AG04449 (cell line): ENCODE results near the gene IGDCC3.

ENCODE experiments used
- CTCF ChIA-PET: fragments of 350-600 bp; formaldehyde crosslinking; extraction: SDS; loops from one replicate; lab custom pipeline; 2021; ENCODE audit warnings: antibody characterized with exemption; lab: Yijun Ruan, JAX
- POLR2A ChIA-PET: fragments of 400-600, 350-600 bp; formaldehyde crosslinking; extraction: SDS; loops from one replicate; lab custom pipeline; 2020; ENCODE audit warnings: antibody characterized with exemption, inconsistent platforms; lab: Yijun Ruan, JAX
- DNase-seq: peaks from one replicate; pipeline ENCODE4 v3.0.0-alpha.2; 2010; ENCODE audit warnings: low read depth, low spot score
- H3K4me3 ChIP-seq: 2 replicates; pipeline ENCODE4 v1.5.1; 2011; ENCODE audit warnings: low read depth, mild to moderate bottlenecking, control low read depth, low read length
- TF ChIP-seq, protein P1 (sequence below): IDR thresholded peaks from one replicate; pipeline ENCODE4 v1.5.1; 2011; ENCODE audit warnings: mild to moderate bottlenecking, moderate library complexity, low read length, control low read depth, inconsistent platforms; ENCODE audit not compliant: insufficient read depth; ENCODE audit errors: missing control alignments

IGDCC3 gene

DNA sequence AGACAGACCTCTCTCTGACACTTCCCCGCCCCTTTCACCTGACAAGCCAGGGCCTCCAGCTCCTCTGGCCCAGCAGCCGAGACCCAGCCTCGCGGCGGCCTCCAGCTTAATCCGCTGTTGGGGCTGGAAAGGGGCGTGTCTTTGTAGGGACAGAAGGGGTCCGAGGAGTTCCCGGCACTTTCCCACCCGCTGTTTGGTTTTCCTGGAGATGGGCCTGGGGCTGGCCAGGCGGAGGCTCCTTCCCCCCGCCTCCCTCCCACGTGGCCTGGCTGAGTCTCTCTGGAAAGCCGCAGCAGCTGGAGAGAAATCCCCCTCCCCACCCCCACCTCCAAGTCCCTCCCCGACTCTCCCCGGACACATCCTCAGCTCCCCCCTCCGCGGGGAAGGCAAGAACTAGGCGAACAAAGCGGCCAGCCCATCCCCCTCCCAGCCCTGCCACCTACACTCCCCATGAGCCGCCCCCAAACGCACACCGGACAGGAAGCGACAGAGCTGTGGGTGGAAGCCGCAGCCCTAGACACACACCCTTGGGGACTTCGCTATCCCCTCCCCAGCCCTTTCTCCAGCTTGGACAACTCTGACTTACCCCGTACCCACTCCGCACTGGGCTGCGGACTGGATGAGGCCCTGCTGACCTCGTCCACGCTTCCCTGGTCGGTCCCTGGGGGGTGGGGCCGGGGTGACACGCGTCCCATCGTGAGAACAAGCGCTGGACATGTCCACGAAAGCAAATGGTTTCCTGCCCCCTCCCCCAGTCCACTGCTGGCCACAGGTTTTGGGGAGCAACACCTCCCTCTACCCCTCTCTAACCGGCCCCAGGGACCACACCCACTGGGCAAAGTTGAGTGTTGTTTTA lies 43.8 kb upstream of the IGDCC3 start:
- ChIA-PET POLR2A (interaction anchor here (0.6 to 1.7 kb wide), 8 partner anchors 15 to 189 kb away, joined by 3 to 6 read pairs (median 5); partner anchors contain the start of genes INTS14 and RNU5B-1), CTCF (interaction anchor here (1.3 to 3.1 kb wide), 7 partner anchors 10 to 105 kb away, joined by 3 to 38 read pairs (median 5); no protein-coding TSS in a partner anchor)
- H3K4me3 ChIP-seq: peak overlapping the region; percentile 60

DNA sequence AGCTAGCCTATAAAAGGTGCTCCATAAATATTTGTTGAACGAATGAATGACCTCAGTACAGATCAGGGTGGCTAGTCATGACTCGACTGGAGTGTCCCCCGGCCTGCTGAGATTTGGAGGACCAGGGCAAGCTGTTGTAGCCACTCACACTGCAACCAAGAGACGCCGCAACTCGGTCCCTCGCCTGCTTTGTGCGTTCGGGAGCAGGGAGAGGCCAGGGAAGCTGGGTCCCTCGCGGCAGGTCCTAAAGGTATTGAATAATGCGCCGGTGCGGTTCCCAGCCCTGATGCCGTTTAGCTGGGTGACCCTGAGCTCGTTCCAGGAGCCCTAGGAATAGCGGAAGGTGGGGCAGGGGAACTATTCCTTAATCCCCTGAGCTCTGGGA lies 43.2 kb upstream of the IGDCC3 start:
- POLR2A ChIA-PET: interaction anchor here (0.7 to 1.7 kb wide), 4 partner anchors 20 to 190 kb away, joined by 3 to 6 read pairs (median 6); partner anchors contain the start of genes INTS14 and RNU5B-1
- peak overlapping the region; percentile 60 for H3K4me3 ChIP-seq
- CTCF ChIA-PET: interaction anchor here (1.2 to 3.1 kb wide), 7 partner anchors 9 to 102 kb away, joined by 3 to 38 read pairs (median 5); no protein-coding TSS in a partner anchor

More for the DNA sequence above, 43.8 kb upstream of the IGDCC3 start:
- no peak for DNase-seq
- TF ChIP-seq, protein P1, sequence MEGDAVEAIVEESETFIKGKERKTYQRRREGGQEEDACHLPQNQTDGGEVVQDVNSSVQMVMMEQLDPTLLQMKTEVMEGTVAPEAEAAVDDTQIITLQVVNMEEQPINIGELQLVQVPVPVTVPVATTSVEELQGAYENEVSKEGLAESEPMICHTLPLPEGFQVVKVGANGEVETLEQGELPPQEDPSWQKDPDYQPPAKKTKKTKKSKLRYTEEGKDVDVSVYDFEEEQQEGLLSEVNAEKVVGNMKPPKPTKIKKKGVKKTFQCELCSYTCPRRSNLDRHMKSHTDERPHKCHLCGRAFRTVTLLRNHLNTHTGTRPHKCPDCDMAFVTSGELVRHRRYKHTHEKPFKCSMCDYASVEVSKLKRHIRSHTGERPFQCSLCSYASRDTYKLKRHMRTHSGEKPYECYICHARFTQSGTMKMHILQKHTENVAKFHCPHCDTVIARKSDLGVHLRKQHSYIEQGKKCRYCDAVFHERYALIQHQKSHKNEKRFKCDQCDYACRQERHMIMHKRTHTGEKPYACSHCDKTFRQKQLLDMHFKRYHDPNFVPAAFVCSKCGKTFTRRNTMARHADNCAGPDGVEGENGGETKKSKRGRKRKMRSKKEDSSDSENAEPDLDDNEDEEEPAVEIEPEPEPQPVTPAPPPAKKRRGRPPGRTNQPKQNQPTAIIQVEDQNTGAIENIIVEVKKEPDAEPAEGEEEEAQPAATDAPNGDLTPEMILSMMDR: no peak

DNA sequence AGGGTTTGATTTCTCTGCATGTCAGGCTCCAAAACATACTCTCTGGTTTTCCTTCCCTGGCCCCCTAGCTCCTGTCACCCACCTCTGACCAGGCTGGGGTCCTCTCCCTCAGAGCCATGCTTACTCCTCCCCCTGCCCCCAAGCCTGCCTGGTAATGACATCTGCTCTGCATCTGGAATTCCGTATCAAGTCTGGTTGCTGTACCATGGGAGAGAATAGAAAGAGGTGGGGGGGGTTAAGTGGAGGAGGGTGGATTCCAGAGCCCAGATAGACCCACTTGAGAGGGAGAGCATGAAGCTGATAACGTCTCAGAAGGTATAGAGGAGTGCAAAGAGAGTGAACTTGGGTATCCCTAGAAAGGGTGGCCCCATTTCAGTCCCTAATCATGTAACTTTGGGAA lies 40.8 kb upstream of the IGDCC3 start:
- TF ChIP-seq, protein P1: no peak
- ChIA-PET POLR2A (no interaction called here), CTCF (interaction anchor here (1.2 to 2.3 kb wide), 3 partner anchors 10 to 18 kb away, joined by 3 to 8 read pairs (median 6); no protein-coding TSS in a partner anchor)
- DNase-seq: no peak
- H3K4me3 ChIP-seq: no peak overlapping the region

More for the DNA sequence above, 43.2 kb upstream of the IGDCC3 start:
- no peak for DNase-seq
- TF ChIP-seq, protein P1: no peak

DNA sequence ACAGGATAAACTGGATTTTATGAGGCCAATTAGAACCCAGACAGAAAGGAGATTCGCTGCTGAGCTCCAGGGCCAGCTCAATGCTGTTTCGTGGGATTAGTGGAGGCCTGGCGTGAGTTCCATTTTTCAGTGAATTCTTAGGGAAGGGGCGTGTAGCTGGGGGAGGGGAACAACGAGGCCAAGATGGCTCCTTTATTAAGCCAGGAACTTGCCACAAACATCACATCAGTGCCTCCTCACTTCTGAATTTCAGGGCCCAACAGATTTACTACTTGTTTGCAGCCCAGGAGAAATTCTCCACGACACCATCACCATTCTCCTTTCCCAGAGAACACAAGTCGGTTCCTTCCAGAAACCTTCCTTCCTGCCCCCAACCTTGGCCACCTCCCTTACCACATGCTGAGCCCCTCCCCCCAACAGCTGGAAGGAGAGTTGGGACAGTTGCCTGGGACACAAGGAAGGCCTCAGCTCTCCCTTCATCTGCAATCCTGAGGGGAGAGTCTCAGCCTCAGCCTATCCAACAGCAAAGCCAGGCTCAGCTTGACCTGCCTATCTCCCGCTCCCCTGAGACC lies 39.1 kb upstream of the IGDCC3 start:
- DNase-seq: no peak
- TF ChIP-seq, protein P1: no peak
- no peak overlapping the region for H3K4me3 ChIP-seq
- POLR2A ChIA-PET: no interaction called here
- CTCF ChIA-PET: interaction anchor here (0.9 to 6.6 kb wide), 5 partner anchors 8 to 98 kb away, joined by 3 to 65 read pairs (median 7); no protein-coding TSS in a partner anchor

DNA sequence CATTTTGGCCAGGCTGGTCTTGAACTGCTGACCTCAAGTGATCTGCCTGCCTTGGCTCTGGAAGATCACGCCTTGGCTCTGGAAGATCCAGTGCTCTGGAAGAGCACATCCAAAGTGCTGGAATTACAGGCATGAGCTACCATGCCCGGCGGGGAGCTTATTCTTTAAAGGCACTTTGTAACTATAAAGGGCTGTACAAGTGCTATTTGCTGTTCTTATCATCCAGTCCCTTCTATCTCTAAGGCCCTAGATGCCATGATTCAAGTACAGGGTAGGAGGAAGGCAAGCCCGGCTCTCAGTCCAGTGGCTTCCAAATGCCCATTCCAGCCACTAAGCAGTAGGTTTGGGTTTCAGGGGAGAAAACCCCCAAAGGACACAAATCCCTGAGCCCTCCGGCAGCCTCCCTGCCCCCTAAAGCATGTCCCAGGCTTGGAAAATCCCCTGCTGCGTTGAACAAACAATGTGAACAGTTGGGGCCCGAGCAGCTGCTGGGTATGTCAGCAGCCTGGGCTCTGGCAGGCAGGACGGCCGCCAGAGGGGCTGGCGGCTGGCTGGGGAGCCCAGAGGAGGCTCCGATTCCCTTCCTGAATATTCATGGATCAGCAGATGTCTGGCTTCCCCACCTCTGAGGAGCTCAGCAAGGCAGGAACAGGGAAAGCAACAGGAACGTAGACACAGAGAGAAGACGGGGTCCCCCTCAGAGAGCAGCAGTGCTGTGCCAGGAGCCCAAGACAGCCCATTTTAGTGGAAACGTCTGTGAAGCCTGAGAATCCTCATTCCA lies 37.2 kb upstream of the IGDCC3 start:
- peak; percentile 28 for DNase-seq
- POLR2A ChIA-PET: interaction anchor here (1.2 kb wide), 1 partner anchor 110 kb away, joined by 3 read pairs; the partner anchor contains the start of gene RNU5B-1
- H3K4me3 ChIP-seq: no peak overlapping the region
- CTCF ChIA-PET: interaction anchor here (0.9 to 6.6 kb wide), 4 partner anchors 15 to 97 kb away, joined by 3 to 65 read pairs (median 5); no protein-coding TSS in a partner anchor
- TF ChIP-seq, protein P1: no peak
